Fibroblast of skin of right biceps (primary cell): ENCODE data around the gene TNFRSF25.
"Not testable (repeated sequence)": the region's sequence is repeated elsewhere in the genome, so short reads cannot be mapped to it uniquely, and the experiment has no call there.

Experiments
- DNase-seq: peaks from one replicate; pipeline ENCODE4 v3.0.0-alpha.2; 2013

TNFRSF25 gene

DNA sequence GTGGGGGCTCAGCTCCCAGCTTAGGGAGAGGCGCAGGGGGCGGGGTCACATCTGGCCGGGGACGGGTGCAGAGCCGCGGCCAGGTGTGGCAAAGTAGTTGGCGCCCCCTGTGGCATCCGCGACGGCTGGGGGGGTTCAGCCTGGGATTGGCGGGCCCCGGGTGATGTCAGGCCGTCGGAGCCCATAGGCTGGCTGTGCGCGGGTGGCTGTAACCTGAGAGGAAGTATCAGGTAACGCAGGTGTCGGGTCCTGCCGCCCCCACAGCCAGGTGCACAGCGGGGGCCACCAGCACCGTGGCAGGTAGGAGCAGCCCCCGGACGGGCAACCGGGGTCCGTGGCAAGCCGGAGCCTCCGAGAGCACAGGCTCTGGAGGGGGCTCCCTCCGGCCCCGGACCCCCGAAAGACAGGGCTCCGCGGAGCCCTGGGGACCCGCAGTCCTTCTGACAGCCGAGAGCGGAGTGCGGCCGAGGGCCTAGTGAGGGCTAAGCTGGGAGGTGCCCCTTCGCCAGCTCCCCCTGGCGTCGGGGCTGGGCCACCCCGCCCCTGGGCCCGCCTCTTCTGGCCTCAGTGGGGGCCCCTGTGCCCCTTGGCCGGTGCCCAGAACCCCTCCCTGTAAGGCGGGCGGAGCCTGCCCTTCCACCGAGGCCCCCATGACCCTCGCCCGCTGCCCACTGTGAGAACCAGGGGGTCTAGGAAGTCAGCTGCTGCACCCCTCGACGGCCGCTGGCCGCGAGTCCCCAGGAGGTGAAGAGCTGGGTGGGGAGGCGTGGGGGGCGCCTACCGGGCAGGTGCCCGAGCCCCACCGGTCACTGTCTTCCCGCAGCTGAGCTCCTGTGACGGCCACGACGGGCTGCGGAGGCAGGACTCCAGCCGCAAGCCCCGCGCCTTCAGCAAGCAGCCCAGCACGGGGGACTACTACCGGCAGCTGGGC, 17.9 kb downstream of the TNFRSF25 start:
- no peak for DNase-seq

DNA sequence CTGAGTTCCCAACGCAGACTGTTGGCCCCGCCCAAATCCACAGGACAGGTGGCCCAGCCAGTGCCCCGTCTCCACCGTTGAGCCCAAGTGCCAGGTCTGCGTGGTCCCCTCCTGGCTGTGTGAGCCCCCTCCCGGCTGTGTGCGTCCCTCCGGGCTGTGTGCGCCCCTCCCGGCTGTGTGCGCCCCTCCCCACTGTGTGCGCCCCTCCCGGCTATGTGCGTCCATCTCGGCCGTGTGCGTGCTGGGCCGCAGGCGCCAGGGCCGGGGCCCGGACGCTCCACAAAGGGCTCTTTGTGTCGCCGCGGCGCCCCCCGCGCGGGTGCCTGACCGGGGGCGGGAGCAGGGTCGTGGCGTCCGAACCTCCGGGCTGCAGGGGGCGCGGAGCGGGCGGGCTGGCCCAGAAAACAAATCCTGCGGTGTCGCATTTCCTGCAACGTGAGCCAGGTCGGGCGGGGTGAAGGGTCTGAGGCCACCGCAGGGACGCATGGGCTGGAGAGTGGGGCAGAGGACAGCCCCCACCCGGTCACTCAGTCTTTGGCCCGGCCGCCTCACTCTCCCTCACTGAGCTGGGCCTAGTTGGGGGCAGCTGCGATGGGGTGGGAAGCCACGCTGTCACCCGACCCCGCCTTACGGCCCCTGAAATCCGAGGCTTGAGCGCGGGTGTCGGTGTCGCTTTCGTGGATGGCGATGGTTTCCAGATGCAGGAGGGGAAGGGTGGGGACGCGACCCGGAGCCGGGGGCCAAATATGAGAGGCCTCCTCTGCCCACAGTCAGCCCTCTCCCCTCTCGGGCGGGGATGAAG, 18.8 kb downstream of the TNFRSF25 start:
- DNase-seq = no peak

GRCh38 chr1:6446665-6447015, 19.3 kb downstream of the TNFRSF25 start:
- DNase-seq = no peak

DNA sequence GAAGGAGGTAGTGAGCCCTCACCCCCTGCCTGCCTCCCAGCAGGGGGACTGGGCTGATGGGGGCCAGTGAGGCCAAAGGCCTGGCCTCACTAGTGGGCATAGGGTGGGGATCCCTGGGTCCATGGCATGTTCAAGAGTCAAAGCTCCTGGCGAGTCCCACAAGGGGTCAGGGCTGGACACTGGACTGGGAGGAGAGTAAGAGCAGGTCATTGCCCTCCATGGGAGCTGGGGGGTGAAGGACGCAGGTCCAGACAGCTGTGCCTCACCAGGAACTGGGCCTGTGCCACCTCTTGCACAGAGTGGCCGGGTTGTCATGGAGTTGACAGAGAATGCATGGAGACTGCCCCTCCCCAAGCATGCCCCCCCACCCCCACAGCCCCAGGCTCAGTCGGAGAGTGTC, 20.0 kb downstream of the TNFRSF25 start:
- DNase-seq = not testable (repeated sequence)

- no peak for DNase-seq
These were observed 20.8 kb downstream of the TNFRSF25 start for GRCh38 chr1:6445062-6445763.

GRCh38 chr1:6444377-6444776, 21.6 kb downstream of the TNFRSF25 start:
- DNase-seq = no peak

- no peak for DNase-seq
These were observed 22.4 kb downstream of the TNFRSF25 start for GRCh38 chr1:6443339-6444115.

DNA sequence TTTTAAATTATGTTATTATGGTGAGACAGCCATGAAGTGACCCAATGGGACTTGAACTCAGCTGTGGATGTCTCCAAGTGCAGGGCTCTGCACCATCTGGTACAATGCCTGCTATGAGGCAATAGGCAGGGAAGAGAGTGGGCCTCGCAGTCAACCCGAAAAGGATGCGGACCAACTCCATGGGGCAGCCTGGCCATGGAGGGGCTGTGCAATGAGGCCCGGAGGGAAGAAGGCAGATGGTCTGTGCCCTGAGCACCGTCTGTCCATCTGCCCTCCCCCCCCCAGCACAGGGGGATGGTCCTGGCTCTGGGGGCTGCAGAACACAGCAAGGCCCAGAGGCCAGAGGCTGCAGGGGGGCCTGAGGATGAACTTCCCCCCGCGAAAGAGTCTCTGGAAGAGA, 24.4 kb downstream of the TNFRSF25 start:
- DNase-seq = no peak

DNA sequence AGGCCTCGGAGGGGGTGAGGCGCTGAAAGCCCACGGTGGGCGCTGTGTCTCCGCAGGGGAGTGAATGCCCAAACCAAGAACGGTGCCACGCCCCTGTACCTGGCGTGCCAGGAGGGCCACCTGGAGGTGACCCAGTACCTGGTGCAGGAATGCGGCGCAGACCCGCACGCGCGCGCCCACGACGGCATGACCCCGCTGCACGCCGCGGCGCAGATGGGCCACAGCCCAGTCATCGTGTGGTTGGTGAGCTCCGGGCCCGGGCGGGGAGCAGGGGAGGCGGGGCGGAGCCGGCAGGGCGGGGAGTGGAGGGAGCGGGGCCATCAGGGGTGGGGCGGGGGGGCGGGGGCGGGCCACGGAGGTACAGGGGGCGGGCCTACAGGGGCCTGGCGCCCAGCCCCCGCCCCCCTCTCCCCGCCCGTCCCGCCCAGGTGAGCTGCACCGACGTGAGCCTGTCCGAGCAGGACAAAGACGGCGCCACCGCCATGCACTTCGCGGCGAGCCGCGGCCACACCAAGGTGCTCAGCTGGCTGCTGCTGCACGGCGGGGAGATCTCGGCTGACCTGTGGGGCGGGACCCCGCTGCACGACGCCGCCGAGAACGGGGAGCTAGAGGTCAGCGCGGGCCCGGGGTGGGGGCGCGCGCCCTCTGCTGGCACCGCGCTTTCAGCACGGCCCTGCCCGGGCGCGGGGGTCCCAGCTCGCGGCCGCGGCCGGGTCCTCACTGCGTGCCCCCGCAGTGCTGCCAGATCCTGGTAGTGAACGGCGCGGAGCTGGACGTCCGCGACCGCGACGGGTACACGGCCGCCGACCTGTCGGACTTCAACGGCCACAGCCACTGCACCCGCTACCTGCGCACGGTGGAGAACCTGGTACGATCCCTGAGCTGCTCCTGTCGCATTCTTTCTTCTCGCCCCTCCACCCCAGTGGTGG, 25.5 kb downstream of the TNFRSF25 start:
- DNase-seq = peak; percentile 49

DNA sequence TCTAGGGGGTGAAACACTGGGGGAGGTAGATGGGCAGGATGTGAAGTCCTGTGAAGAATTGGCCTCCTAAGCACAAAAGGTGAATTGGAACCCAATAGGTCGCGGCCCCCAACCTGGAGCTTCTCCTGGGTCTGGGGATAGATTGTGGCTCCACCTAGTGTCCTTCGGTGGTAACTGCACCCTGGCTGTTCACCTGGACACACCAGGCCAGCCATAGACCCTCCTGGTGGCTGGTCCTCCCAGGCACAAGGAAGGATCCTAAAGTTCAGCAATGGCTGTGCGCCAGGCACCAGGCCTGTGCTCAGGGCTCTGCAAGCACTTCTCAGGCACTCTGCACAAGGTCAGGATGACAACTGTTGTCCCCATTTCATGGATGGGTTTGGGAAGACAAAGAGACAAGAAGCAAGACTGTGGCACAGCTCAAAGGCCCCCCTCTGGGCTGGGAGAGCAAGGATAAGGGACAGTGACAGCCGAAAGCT, 27.9 kb downstream of the TNFRSF25 start:
- peak; percentile 35 for DNase-seq

DNA sequence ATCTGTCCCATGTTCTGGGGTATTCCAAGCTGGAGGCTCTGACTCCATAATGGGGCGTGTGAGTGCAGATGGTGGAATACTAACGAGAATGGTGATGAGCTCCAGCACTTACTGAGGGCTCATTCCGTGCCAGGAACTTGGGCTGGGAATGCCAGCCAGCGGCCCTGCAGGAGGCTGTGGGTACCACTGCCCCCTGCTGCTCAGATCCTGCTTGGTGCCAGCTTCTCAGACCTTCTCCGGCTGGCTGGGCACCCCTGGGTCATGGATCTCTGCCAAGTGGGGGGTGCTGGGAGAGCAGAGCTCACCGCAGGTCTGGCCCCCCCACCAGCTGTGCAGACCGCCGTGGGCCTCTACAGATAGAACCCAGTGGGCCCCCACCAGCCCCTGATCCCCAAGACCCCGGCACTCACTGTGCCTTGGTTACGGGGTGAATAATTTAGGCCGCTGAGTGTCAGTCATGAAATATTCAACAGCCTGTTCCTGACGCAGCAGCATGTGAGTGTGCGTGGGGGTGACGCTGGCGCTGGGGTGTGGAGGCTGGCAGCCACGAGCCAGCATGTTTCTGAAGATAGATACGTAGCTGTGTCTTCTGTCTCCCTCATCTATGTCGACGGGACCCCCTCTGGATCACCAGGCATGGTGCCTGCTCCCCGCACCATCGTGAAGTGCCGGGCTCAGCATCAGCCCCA, 28.8 kb downstream of the TNFRSF25 start:
- not testable (repeated sequence) for DNase-seq

GRCh38 chr1:6436277-6436676, 29.7 kb downstream of the TNFRSF25 start:
- not testable (repeated sequence) for DNase-seq

DNA sequence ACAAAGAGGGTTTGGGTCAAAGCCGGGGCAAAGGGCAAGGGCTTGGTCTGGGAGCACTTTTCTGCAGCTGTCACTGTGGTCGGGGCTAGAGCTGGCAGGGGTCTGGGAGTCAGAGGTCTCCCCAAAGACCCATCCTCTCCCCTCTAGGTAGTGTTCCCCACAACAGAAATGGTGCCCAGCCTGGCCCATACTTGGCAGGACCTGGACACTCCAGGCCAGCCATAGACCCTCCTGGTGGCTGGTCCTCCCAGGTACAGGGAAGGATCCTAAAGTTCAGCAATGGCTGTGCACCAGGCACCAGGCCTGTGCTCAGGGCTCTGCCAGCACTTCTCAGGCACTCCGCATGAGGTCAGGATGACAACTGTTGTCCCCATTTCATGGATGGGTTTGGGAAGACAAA, 30.4 kb downstream of the TNFRSF25 start:
- DNase-seq = no peak

- no peak for DNase-seq
These were observed 30.8 kb downstream of the TNFRSF25 start for GRCh38 chr1:6435129-6435528.

- no peak for DNase-seq
These were observed 31.8 kb downstream of the TNFRSF25 start for GRCh38 chr1:6434186-6434585.

DNA sequence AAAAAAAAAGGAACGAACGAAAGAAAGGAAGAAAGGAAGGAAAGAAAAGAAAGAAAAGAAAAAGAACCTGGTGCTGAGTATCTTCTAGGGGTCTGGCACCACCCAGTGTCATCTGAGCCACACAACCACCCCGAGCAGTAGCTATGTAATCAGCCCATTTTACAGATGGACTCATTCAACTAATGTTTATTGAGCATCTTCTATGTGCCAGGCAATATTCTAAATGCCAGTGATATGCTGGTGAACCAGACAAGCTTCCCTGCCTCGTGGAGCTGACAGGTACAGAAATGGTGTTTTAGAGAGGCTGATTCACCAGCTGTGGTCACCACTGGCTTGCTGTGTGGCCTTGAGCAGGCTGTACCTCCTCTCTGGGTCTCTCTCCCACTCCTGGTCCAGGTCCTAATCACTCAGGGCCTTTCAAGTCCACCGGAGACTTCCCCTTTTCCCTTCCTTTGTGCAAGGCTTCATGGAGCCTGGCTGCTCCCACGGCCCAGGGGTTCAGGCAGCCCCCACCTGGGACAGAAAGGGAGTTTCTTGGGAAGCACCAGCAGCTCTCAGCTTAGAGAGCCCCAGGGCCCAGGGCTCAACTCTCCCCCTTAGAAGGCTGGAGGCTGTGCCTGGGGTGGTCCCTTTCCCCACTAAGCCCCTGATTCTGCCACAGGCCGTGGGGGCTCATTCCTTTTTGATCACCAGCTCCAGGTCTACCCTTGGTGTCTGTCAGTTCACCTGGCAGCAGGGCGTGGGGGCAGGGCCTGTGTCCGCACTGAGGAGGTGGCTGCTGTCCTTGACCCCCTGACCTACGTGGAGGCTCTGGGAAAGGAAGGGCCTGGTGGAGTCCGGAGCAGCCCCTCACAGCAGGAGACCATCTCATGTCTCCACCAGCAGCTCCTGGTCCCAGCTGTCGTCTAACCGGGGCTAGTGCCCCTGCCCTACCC, 34.1 kb downstream of the TNFRSF25 start:
- not testable (repeated sequence) for DNase-seq

GRCh38 chr1:6429660-6430411, 36.1 kb downstream of the TNFRSF25 start:
- not testable (repeated sequence) for DNase-seq

GRCh38 chr1:6428453-6428852, 37.5 kb downstream of the TNFRSF25 start:
- DNase-seq = not testable (repeated sequence)
